AG04450 (cell line): Measurements from ENCODE around the gene CST6. TPM values are rescaled to one million over a fixed set of nuclear protein-coding genes. Genes with fewer than 3 reads are reported as not detected.

Experiments
- CTCF ChIA-PET: fragments of 300-600, 350-600 bp; formaldehyde crosslinking; extraction: SDS; loops from one replicate; lab custom pipeline; 2022; ENCODE audit warnings: antibody characterized with exemption, inconsistent platforms; lab: Charles Lee
- POLR2A ChIA-PET: fragments of 350-600 bp; formaldehyde crosslinking; extraction: SDS; loops from one replicate; lab custom pipeline; 2021; ENCODE audit warnings: antibody characterized with exemption, inconsistent platforms; lab: Yijun Ruan, JAX
- DNase-seq: peaks from one replicate; pipeline ENCODE4 v3.0.0-alpha.2; 2011; ENCODE audit warnings: low read depth, low spot score
- H3K27ac ChIP-seq: one replicate; pipeline ENCODE4 v1.5.1; 2012; ENCODE audit warnings: low read depth, low read length, control low read depth
- H3K27me3 ChIP-seq: one replicate; pipeline ENCODE4 v1.6.0; 2012; ENCODE audit warnings: low read length; ENCODE audit not compliant: control insufficient read depth, insufficient read depth
- H3K4me3 ChIP-seq: 2 replicates; pipeline ENCODE4 v1.5.1; 2011; ENCODE audit warnings: mild to moderate bottlenecking, low read depth, low read length, control low read depth
- H3K9me3 ChIP-seq: 2 replicates; pipeline ENCODE4 v1.5.1; 2012; ENCODE audit warnings: low read length; ENCODE audit not compliant: control insufficient read depth, insufficient read depth
- CTCF ChIP-seq: IDR thresholded peaks from 2 replicates; pipeline ENCODE4 v1.5.1; 2011; ENCODE audit warnings: low read depth, low read length, control low read depth, inconsistent platforms
- polyA plus RNA-seq: library from polyadenylated mRNA; depleted of rRNA; stranded (reverse); fragments of >200 nt; gene quantifications from 2 replicates; pipeline ENCODE4 v1.2.3, GENCODE V29; 2011

Gene CST6
- polyA plus RNA-seq, 1 experiment: 0.69 TPM

- POLR2A ChIA-PET: no interaction called here
Observed at GRCh38 chr11:65983589-65983987, 28.2 kb upstream of the CST6 start.

GRCh38 chr11:65987336-65987735 lies 24.5 kb upstream of the CST6 start:
- Histone ChIP-seq H3K4me3 (no peak overlapping the region), H3K9me3 (no peaks in the 10 kb centered on the region), H3K27ac (no peak overlapping the region), H3K27me3 (no peaks in the 10 kb centered on the region)
- CTCF ChIA-PET: interaction anchor here (1.3 to 7.5 kb wide), 3 partner anchors 99 to 275 kb away, joined by 5 to 157 read pairs (median 7); partner anchors contain the start of genes CCDC85B, FIBP and KAT5
- no peak for DNase-seq
- POLR2A ChIA-PET: interaction anchor here (1.2 kb wide), 1 partner anchor 8 kb away, joined by 5 read pairs; no protein-coding TSS in a partner anchor
- no peak for TF ChIP-seq CTCF

More at GRCh38 chr11:65983589-65983987, 28.2 kb upstream of the CST6 start:
- CTCF ChIA-PET: interaction anchor here (0.5 to 4.1 kb wide), 3 partner anchors 11 to 99 kb away, joined by 3 to 29 read pairs (median 13); partner anchors contain the start of gene FIBP
- H3K9me3 ChIP-seq: no peaks in the 10 kb centered on the region
- no peak overlapping the region for H3K4me3 ChIP-seq
- no peak for DNase-seq
- no peaks in the 10 kb centered on the region for H3K27me3 ChIP-seq
- no peak overlapping the region for H3K27ac ChIP-seq
- no peak for TF ChIP-seq CTCF

- CTCF ChIA-PET: interaction anchor here (0.6 to 7.5 kb wide), 14 partner anchors 10 to 283 kb away, joined by 3 to 157 read pairs (median 3); partner anchors contain the start of genes CCDC85B, FIBP and KAT5
- H3K27me3 ChIP-seq: no peaks in the 10 kb centered on the region
- no peak overlapping the region for H3K4me3 ChIP-seq
- peak; percentile 97 for TF ChIP-seq CTCF
- peak; percentile 92 for DNase-seq
- POLR2A ChIA-PET: interaction anchor here (0.6 to 1.2 kb wide), 3 partner anchors 10 to 104 kb away, joined by 4 to 7 read pairs (median 5); partner anchors contain the start of gene FIBP
- no peak overlapping the region for H3K27ac ChIP-seq
- H3K9me3 ChIP-seq: no peaks in the 10 kb centered on the region
Observed at GRCh38 chr11:65988791-65989592, 22.8 kb upstream of the CST6 start.

GRCh38 chr11:65992056-65992455 lies 19.8 kb upstream of the CST6 start:
- no peak for TF ChIP-seq CTCF
- H3K27ac ChIP-seq: no peak overlapping the region
- POLR2A ChIA-PET: no interaction called here

GRCh38 chr11:65997286-65997685 lies 14.5 kb upstream of the CST6 start:
- POLR2A ChIA-PET: no interaction called here
- no peak for TF ChIP-seq CTCF
- H3K9me3 ChIP-seq: no peaks in the 10 kb centered on the region
- no peak overlapping the region for H3K27ac ChIP-seq
- CTCF ChIA-PET: no interaction called here
- H3K27me3 ChIP-seq: no peaks in the 10 kb centered on the region
- no peak overlapping the region for H3K4me3 ChIP-seq
- DNase-seq: no peak

More at GRCh38 chr11:65992056-65992455, 19.8 kb upstream of the CST6 start:
- Histone ChIP-seq H3K27me3 (no peaks in the 10 kb centered on the region), H3K9me3 (no peaks in the 10 kb centered on the region), H3K4me3 (no peak overlapping the region)
- DNase-seq: no peak
- CTCF ChIA-PET: interaction anchor here (1.1 to 7.5 kb wide), 5 partner anchors 26 to 132 kb away, joined by 3 to 157 read pairs (median 3); partner anchors contain the start of genes CCDC85B and FIBP
